B cell (primary cell): Measurements from ENCODE around the gene SPTBN1. TPM values are rescaled to one million over a fixed set of nuclear protein-coding genes. Genes with fewer than 3 reads are reported as not detected.

Experiments used
- ATAC-seq: fragments of 200-7000 bp; cut with Tn5 transposase; one replicate; pipeline ENCODE4 v1.10.0; 2021; ENCODE audit warnings: low read depth, mild to moderate bottlenecking, moderate number of reproducible peaks, moderate library complexity
- CTCF ChIA-PET: fragments of 350-600 bp; sonication (Branson Sonifier 250); formaldehyde crosslinking; loops from one replicate; lab custom pipeline; 2021; ENCODE audit warnings: antibody characterized with exemption, inconsistent platforms; lab: Charles Lee
- POLR2A ChIA-PET: fragments of 350-600 bp; sonication (Branson Sonifier 250); formaldehyde crosslinking; loops from one replicate; lab custom pipeline; 2021; ENCODE audit warnings: antibody characterized with exemption; lab: Charles Lee
- DNase-seq: peaks from one replicate; pipeline ENCODE4 v3.0.0; 2013
- H2AFZ ChIP-seq: 2 replicates; pipeline ENCODE4 v1.6.1; 2012; ENCODE audit warnings: mild to moderate bottlenecking, low read depth, low read length; ENCODE audit not compliant: insufficient read depth, poor library complexity, severe bottlenecking
- H3K27ac ChIP-seq, 2 donors: 1 replicate in 1 of 2; 2 replicates in 1 of 2; pipeline ENCODE4 v1.5.1; 2012 to 2013; ENCODE audit warnings: low read length in 2 of 2, mild to moderate bottlenecking in 2 of 2, moderate library complexity in 1 of 2
- H3K27me3 ChIP-seq, 4 experiments: fragments of 200-600 bp in 1 of 4; sonication (generic) in 1 of 4; replicated peaks in 1 of 4; 1 replicate in 2 of 4; 2 replicates in 2 of 4; pipeline versions ENCODE4 v1.6.1 to v1.7.0; 2013 to 2016; ENCODE audit warnings: low read length in 3 of 4, mild to moderate bottlenecking in 2 of 4, mixed read lengths in 1 of 4, moderate library complexity in 1 of 4; ENCODE audit not compliant: insufficient read depth in 4 of 4, control insufficient read depth in 3 of 4; ENCODE audit errors: control extremely low read depth in 1 of 4
- H3K36me3 ChIP-seq, 2 experiments: replicated peaks in 1 of 2; 1 replicate in 1 of 2; 2 replicates in 1 of 2; pipeline versions ENCODE4 v1.6.1 to v1.7.1; 2013; ENCODE audit warnings: low read length in 1 of 2; ENCODE audit not compliant: insufficient read depth in 2 of 2, control insufficient read depth in 1 of 2; ENCODE audit errors: control extremely low read depth in 1 of 2, extremely low read depth in 1 of 2
- H3K4me1 ChIP-seq, 2 donors: fragments of 200-600 bp in 1 of 2; sonication (generic) in 1 of 2; 1 replicate in 1 of 2; 2 replicates in 1 of 2; pipeline versions ENCODE4 v1.5.1 to v1.6.1; 2013 to 2017; ENCODE audit warnings: low read length in 2 of 2; ENCODE audit not compliant: control insufficient read depth in 2 of 2, insufficient read depth in 2 of 2
- H3K4me2 ChIP-seq: replicated peaks from 2 replicates; pipeline ENCODE3; 2012; ENCODE audit warnings: mild to moderate bottlenecking, low read depth, low read length; ENCODE audit not compliant: poor library complexity, severe bottlenecking
- H3K4me3 ChIP-seq, 5 experiments: fragments of 200-600 bp in 1 of 5; sonication (generic) in 1 of 5; 1 replicate in 3 of 5; 2 replicates in 2 of 5; pipeline versions ENCODE4 v1.5.1 to v1.7.0; 2011 to 2016; ENCODE audit warnings: low read length in 4 of 5, mild to moderate bottlenecking in 4 of 5, low read depth in 2 of 5, control low read depth in 1 of 5, moderate library complexity in 1 of 5; ENCODE audit not compliant: insufficient read depth in 1 of 5; ENCODE audit errors: control extremely low read depth in 1 of 5, extremely low read depth in 1 of 5
- H3K79me2 ChIP-seq: fragments of 200-600 bp; sonication (generic); one replicate; pipeline ENCODE4 v1.6.0; 2016; ENCODE audit warnings: low read length; ENCODE audit not compliant: control insufficient read depth, insufficient read depth
- H3K9ac ChIP-seq: fragments of 200-600 bp; sonication (generic); 2 replicates; pipeline ENCODE4 v1.6.1; 2017; ENCODE audit warnings: mild to moderate bottlenecking, low read length, moderate library complexity
- H3K9me3 ChIP-seq, 3 donors: one replicate each; pipeline versions ENCODE4 v1.6.1 to v1.7.1; 2013; ENCODE audit warnings: low read length in 2 of 3; ENCODE audit not compliant: control insufficient read depth in 2 of 3, insufficient read depth in 1 of 3; ENCODE audit errors: control extremely low read depth in 1 of 3
- H4K20me1 ChIP-seq: 2 replicates; pipeline ENCODE4 v1.6.0; 2012; ENCODE audit warnings: mild to moderate bottlenecking, low read length; ENCODE audit not compliant: insufficient read depth, control insufficient read depth, poor library complexity, severe bottlenecking
- H3K27ac Mint-ChIP-seq: one replicate; pipeline ENCODE4 v1.8.0; 2021; ENCODE audit warnings: mixed read lengths
- H3K27me3 Mint-ChIP-seq: one replicate; pipeline ENCODE4 v1.8.0; 2021; ENCODE audit warnings: mixed read lengths
- H3K4me1 Mint-ChIP-seq: one replicate; pipeline ENCODE4 v1.8.0; 2021; ENCODE audit warnings: mixed read lengths
- H3K4me3 Mint-ChIP-seq: one replicate; pipeline ENCODE4 v1.8.0; 2021; ENCODE audit warnings: mixed read lengths
- H3K9me3 Mint-ChIP-seq: one replicate; pipeline ENCODE4 v1.8.0; 2022; ENCODE audit warnings: mixed read lengths; ENCODE audit not compliant: insufficient read depth
- CTCF ChIP-seq: fragments of 200-600 bp; IDR thresholded peaks from one replicate; pipeline ENCODE4 v1.8.0; 2022; ENCODE audit warnings: antibody characterized with exemption, mild to moderate bottlenecking
- EZH2 ChIP-seq: IDR thresholded peaks from 2 replicates; pipeline ENCODE4 v1.6.1; 2012; ENCODE audit warnings: borderline replicate concordance, low read depth, mild to moderate bottlenecking, moderate library complexity, low read length; ENCODE audit not compliant: insufficient read depth, poor library complexity, severe bottlenecking
- WGBS: methylation state at CpG from one replicate; pipeline ENCODE4 v1.1.5; 2013; ENCODE audit warnings: missing lambda C conversion rate; ENCODE audit not compliant: insufficient coverage; 5-methylcytosine and 5-hydroxymethylcytosine counted together
- intact Hi-C: fragments of 100-400 bp; cut with micrococcal nuclease; formaldehyde crosslinking; loops from one replicate; pipeline ENCODE4 v1.10.0; 2022
- polyA plus RNA-seq: library from polyadenylated mRNA; depleted of rRNA; stranded (reverse); fragments of >200 nt; gene quantifications from 2 replicates; pipeline ENCODE4 v1.2.3, GENCODE V29; 2012
- total RNA-seq, 2 donors: library from RNA; stranded (reverse); fragments of 120-200 nt in 1 of 2; gene quantifications; 1 replicate in 1 of 2; 2 replicates in 1 of 2; pipeline versions ENCODE4 v1.2.3 to v1.2.4, GENCODE V29; 2013 to 2022

Gene SPTBN1
- total and polyA plus RNA-seq, 2 donors (not counting 1 experiment from before 2014, with no cell fraction given): 43.7 to 144 TPM

GRCh38 chr2:54534221-54534620 is 78.1 kb downstream of the SPTBN1 start:
- Mint-ChIP-seq H3K4me3 (no peak overlapping the region), H3K27me3 (no peaks in the 10 kb centered on the region), H3K9me3 (no peaks in the 10 kb centered on the region), H3K4me1 (peaks cover 21% of the 10 kb centered on the region), H3K27ac (no peak overlapping the region)
- TF ChIP-seq EZH2: no peak
- TF ChIP-seq CTCF: no peak
- H3K27ac ChIP-seq: no peak overlapping the region
- ChIA-PET CTCF (no interaction called here), POLR2A (no interaction called here)
- no peaks in the 10 kb centered on the region for H3K9me3 ChIP-seq
- H3K4me2 ChIP-seq: no peak overlapping the region
- H3K4me1 ChIP-seq: peaks cover 3 to 8% of the 10 kb centered on the region in 2 donors
- no peaks in the 10 kb centered on the region for H4K20me1 ChIP-seq
- no peaks in the 10 kb centered on the region for H3K79me2 ChIP-seq
- H3K9ac ChIP-seq: no peak overlapping the region
- DNase-seq (no peak), ATAC-seq (no peak)
- no peak overlapping the region for H3K4me3 ChIP-seq
- H3K27me3 ChIP-seq: no peaks in the 10 kb centered on the region
- WGBS: no CpG with 5 or more reads among the region's 1 CpG
- no peak overlapping the region for H2AFZ ChIP-seq
- H3K36me3 ChIP-seq: no peaks in the 10 kb centered on the region
- intact Hi-C loops: no loop called here

GRCh38 chr2:54534625-54535024 is 78.5 kb downstream of the SPTBN1 start:
- Histone ChIP-seq H2AFZ (no peak overlapping the region), H4K20me1 (no peaks in the 10 kb centered on the region), H3K4me3 (no peak overlapping the region), H3K79me2 (no peaks in the 10 kb centered on the region), H3K9ac (no peak overlapping the region), H3K9me3 (no peaks in the 10 kb centered on the region), H3K4me2 (no peak overlapping the region), H3K36me3 (no peaks in the 10 kb centered on the region), H3K27me3 (no peaks in the 10 kb centered on the region), H3K4me1 (peaks cover 3 to 8% of the 10 kb centered on the region in 2 donors), H3K27ac (no peak overlapping the region)
- ATAC-seq: no peak
- TF ChIP-seq EZH2: no peak
- TF ChIP-seq CTCF: no peak
- H3K27me3 Mint-ChIP-seq: no peaks in the 10 kb centered on the region
- H3K9me3 Mint-ChIP-seq: no peaks in the 10 kb centered on the region
- 89% methylated on average over 2 of the region's 2 CpGs for WGBS
- no peak overlapping the region for H3K27ac Mint-ChIP-seq
- ChIA-PET POLR2A (no interaction called here), CTCF (no interaction called here)
- intact Hi-C loops: no loop called here
- DNase-seq: no peak
- peaks cover 21% of the 10 kb centered on the region for H3K4me1 Mint-ChIP-seq
- no peak overlapping the region for H3K4me3 Mint-ChIP-seq
